Muscle of back (tissue), 11 donors: Measurements from ENCODE around the gene ASPG. TPM values are rescaled to one million over a fixed set of nuclear protein-coding genes. Genes with fewer than 3 reads are reported as not detected.

Source experiments
- DNase-seq, 3 donors: peaks; one replicate each; pipeline versions ENCODE4 v3.0.0 to v3.0.0-alpha.2; 2013
- polyA plus RNA-seq, 10 donors: library from polyadenylated mRNA; unstranded; fragments of 120-200 nt; gene quantifications; one replicate each; pipeline ENCODE4 v1.2.1, GENCODE V29; 2013; ENCODE audit not compliant: insufficient read length in 10 of 10

ASPG gene
- polyA plus RNA-seq, 10 donors: 0.31 to 2.1 (median 1.4) TPM

DNA sequence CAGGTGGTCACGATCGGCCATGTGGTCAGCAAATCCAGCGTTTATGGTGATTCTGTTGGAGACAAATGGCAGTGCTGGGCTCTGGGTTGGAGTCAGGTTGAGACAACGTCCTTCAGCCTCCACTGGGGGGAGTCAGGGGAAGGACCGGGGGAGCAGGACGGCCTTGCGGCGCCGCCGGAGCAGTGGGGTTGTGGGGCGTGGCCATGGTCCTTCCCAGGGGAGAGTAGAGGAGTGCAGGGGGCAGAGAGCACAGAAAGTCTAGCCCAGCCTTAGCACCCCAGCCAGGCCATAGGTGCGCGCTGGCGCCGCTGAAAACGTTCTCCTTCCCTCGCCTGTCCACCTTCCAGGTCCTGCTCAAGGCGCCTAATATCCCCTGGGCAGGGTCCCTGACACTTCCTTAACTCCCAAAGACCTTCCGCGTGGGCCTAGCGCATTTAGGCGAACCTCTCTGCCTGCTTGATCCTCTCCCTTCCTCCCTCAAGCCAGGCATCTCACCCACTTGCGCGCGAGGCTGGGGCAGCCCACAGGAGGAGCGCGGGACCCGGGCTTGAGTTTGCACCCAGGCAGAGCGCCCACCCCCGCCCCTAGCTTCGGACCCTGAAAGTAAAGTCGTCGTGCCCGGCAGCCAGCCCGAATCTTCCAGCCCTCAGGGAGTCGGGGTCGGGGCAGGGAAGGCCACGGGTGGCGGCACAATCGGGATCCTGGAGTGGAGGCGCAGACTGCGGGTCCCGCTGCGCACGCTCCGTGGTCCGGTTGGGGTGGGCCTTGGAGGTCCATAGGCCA is 49.8 kb downstream of the ASPG start:
- DNase-seq: peak in 1 of 3 donors; percentile 45

- peak in 1 of 3 donors; percentile 38 for DNase-seq
These were observed 50.5 kb downstream of the ASPG start for GRCh38 chr14:104135904-104136471.

DNA sequence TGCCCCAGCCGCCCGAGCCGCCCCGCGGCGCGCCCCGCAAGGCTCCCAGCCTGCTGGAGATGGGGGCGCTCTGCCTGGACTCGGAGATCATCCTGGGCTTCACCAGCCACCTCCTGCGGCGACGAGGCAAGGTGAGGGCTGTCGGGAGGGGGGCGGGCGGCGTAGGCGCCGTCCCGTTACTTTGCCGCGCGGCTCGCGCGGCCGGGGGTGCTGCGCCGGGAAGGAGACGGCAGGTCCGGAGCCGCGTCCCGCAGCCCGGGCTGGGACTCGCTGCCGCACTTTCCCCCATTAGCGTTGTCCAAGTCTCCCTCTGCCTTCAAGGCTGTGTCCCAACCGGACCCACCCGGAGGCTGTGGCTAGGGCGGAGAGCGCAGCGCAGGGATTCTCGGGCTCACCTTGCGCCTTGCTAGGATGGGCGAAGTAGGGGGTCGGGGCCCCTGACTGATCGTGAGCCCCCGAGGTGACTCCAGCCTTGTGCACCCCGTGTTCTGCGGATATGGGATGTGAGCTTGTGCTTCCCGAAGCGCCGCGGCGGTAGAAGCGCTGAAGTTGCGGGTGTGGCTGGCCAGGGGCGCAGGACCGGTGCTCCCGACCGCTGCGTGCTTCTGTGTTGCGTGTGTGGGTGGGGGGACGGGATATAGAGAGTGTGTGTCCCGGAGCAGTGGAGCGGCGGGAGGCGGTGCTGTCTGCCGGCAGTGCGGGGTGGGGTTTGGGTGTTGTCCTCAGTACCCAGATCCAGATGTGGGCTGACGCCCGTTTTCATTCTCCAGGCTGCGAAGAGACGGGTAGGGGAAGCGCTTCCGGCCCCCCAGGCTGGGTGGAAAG is 51.2 kb downstream of the ASPG start:
- peak in 1 of 3 donors; percentile 34 for DNase-seq

GRCh38 chr14:104137297-104138097 is 52.0 kb downstream of the ASPG start:
- DNase-seq: peak; percentile 45 to 88 (median 65)

GRCh38 chr14:104138098-104138717 is 52.7 kb downstream of the ASPG start, which contains the start of gene KIF26A:
Gene KIF26A (plus strand): TSS chr14:104138587. CDS start chr14:104138723, 136 bp downstream.
- DNase-seq: peak in 2 of 3 donors; percentile 25 to 79

DNA sequence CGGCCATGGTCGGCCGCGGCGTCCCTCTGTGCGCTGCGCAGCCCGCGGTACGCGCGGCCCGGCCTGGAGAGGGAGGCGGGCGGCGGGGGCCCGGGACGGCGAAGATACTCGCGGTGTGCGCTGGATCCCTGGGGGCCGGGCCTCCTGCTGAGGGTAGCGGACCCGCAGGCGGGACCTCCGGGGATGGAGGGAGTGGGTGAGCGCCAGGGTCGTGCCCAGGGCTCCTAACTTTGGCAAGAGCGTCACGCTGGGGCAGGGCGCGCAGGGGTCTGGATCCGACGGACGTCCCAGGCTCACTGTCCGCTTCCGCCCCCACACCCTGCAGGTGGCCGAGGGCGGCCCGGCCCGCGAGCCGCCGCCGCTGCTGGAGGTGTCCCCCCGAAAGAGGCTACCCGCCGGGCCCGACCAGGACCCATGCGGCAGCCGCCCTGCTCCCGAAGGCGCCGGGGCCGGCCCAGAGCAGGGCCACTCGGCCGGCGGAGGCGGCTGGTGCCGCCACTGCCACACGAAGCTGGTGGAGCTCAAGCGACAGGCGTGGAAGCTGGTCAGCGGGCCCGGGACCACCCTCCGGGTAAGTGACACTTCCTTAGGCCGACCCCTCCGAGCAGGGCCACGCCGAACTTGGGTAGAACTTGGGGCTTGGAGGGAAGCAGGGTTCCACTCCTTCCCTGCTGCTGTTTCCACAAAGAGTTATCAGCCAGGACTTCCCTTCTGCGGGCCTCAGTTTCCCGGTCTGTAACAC is 53.4 kb downstream of the ASPG start:
- peak in 1 of 3 donors; percentile 68 for DNase-seq

DNA sequence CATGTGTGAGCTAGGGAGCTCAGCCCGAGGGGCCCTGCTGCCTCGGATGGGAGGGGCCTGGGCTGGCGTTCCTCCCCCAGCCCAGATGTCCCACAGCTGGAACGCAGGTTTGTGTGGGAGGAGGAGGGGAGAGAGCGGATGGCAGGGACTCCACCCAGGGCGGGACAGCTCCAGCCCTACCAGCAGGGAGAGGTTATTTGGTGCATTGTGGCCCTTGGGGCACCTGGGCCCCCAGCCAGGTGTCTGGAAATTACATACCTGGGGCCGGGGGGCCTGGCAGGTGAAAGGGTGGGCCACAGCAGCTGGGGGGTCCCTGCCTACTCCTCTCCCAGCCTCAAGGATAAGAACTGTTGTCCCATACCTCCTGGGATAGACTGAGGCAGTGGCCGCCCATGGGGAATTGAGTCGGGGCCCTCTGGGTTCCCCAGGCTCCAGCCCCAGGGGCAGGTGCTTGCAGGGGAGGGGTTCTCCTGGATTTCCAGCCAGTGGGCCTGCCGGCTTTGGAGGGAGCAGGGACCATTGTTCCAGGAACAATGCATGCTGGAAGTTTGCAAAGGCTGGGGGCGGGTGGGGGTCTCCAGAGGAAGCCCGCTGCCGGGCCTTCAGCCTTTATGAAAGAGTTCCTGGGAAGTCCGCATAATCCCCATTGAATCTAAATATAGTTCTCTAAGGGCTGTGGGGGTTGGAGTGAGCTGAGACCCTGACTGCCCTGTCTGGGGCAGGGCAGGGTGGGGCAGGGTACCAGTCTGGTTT is 54.1 kb downstream of the ASPG start:
- peak in 1 of 3 donors; percentile 19 for DNase-seq

DNA sequence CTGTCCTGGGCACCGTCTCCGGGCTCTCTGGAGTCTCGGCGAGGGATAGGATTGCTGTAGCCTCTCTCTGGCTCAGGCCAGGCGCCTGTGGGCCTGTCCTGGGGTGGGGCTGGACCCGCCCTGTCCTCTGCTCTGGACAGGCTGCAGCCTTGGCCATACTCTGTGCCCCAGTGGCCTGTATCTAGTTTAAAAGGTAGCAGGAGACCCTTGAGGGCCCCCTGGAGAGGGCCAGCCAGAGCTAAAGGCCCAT is 54.6 kb downstream of the ASPG start:
- DNase-seq: no peak

DNA sequence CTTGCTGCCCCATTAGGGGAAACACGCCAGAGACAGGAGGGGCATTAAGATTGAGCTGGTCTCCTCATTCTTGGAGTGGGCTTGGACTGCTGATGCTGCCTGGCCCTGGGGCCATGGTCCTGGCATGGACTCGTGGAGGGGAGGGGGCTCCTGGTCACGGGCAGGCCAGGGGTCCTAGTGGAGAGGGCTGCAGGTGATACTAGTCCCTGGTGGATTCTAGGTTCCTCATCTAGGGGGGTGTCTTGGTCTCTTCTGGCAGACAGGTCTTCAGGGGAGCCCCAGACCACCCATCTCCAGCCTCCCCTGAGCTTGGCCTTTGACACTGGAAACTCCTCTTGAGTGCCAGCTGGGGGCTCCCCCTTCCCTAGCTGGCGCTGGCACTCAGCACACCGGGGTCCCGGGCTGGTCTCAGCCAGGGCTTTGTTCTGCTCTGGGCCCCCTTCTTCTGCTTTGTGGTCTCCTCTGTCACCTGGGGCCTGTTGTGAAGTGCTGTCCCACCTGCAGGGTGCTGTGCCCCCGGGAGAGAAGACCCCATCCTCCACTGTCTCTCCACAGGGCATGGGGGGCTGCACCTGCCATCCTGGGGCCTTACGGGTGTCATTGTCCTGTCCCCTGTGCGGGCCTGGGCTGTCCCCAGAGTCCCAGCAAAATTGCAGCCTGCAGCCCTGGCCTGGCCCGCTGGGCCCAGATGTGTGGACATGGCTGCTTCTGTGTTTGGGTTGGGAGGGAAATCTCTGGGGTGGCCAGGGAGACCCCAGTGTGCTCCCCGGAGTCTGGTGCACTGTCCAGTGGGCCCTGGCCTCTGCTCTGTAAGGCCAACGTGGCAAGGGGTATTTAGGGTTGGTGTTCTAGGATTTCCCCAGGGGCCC is 55.2 kb downstream of the ASPG start:
- DNase-seq: no peak

DNA sequence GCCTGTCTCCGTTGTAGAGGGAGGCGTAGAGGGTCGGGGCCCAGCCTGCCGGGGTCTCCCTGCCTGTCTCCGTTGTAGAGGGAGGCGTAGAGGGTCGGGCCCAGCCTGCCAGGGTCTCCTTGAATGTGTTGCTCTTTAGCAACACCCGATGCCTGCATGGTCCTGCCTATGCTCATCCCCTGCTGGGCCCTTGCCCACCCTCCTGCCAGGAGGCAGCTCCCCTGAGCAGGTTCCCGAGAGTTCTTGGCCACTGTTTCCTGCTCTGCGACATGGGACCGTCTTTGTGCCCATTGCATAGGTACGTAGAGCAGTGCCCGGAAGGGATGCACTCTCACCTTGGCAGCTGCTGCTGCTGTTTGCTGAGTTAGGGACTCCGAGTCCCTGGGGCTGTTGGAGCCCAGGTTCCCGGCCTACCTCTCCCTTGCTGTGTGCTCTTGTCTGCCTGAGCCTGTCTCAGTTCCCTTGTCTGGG is 56.2 kb downstream of the ASPG start:
- DNase-seq: no peak

DNA sequence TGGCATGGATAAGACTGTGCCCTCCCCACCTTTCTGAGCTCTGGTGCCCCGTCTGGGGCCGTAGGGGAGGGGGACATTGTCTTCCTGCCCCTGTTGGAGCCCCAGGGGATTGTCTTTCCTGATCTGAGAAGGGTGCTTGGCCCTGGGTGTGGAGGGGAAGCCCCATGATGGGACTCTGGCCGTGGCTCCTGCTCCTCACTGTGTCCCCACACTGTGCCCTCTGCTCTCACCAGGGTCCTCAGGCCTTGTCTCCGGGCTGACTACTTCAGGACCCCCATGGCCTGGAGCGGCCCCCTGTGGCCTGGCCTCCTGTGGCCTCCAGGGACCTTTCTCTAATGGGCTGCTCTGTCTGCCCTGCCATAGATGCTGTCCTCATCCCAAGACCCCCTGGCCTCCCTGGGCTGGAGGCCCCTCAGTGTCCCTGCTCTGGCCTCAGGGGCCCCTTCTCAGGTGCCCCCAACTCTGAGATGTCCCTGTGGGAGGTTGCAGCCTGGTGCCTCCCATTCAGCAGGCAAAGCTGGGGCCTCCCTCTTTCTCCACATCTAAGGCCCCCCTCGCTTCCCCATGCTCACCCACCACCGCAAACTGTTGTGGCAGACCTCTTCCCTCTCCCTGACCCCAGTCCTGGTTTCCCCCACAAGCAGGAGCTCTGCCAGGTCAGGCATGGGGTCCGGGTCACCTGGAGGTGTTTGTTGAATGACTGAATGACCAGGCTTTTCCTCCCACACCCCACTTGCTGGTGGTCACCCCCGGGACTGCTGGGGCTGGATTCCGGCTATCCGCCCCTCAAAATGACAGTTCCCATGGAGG is 56.8 kb downstream of the ASPG start:
- no peak for DNase-seq

DNA sequence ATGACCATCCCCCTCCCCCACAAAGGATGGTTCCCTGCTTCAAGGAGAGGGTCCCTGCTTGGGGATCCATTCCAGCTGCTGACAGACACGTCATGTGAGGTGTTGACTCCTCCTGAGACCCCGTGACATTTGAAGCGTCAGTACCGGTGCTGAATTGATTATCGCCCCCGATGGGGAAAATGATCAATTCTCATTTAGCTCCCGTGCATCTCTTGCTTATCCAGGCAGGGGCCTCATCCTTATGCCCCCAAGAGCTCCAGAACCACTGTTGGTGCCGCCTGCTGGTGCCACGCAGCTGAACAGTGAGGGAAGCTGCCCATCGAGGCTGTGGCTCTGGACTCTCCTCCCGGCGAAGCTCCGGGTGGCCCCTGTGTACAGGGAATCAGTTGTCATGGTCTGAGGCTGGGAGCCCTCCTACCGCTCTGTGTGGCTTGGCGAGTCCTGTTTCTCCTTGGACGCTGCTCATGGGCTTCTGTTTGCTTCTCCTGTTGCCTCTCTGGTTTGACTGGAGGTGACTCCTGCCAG is 57.5 kb downstream of the ASPG start:
- no peak for DNase-seq

- no peak for DNase-seq
These were observed 58.3 kb downstream of the ASPG start for GRCh38 chr14:104143521-104144452.

DNA sequence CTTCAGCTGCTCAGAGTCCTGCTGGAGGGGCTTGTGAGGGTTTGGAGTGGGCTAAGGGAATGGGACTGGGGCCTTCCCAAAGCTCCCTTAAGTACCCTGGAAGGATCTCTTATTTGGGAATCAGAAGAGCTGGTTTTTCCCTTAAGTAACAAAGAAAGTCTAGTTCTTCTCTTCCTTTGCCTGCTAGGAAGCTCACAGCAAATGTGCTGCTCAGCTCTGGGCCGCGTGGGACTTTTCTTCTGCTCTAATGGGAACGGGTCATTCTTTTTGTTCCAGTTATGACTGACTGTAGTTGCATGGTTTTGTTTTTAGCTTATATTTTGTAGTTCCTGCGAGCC is 58.9 kb downstream of the ASPG start:
- peak in 1 of 3 donors; percentile 4 for DNase-seq

DNA sequence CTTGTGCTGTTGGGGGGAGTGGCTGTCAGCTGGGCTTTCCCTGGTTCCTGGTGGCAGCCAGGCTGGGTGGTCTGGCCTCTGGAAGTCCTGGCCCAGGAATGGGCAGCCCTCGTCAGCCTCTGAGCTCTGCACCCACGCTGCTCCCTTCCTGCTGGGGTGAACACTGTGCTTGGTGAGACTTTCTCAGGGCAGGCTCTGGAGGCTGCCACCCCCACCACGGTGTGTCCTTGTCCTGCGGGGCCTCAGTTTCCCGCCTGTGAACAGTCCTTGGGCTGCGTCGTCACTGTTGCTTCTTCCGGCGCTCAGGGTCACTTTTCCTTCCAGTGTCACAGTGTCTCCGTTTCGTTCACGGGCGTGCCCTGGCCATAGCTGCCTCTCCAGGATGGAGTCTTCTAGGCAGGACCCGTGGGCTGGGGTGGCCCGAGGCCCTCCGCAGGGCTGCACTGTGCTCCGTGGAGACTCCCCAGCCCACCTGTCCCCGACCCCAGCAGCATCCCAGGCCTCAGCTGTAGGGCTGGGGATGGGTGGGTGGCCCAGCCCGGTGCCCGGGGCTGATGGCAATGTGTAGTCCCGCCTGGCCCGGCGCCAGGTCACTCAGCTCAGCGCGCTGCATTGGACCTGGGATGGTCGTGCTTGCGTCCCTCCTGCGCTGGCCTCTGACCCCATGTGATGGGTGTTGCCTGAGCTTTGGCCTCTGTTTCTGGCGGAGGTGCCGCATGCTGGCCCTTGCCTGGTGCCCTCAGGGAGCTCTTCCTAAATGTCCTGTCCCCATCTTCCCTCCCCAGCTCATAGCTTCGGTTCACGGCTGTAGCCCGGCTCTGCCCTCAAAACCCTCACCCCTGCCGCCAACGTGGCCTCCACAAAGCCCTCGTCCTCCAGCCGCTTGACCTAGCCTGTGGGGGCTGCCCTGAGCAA is 59.7 kb downstream of the ASPG start:
- DNase-seq: peak in 1 of 3 donors; percentile 19
